Sigmoid colon (tissue), 3 donors: Measurements from ENCODE around the gene TBX4.

Source experiments
- POLR2A ChIP-seq, 2 donors: fragments of 450-650 bp; IDR thresholded peaks; one replicate each; pipeline ENCODE4 v1.6.1; 2016; ENCODE audit warnings: antibody characterized with exemption in 2 of 2, mild to moderate bottlenecking in 2 of 2, moderate library complexity in 2 of 2
- TF ChIP-seq, protein P1 (sequence below), 4 experiments: fragments of 450-650 bp in 3 of 4; fragments of 200-600 bp in 1 of 4; IDR thresholded peaks; one replicate each; pipeline ENCODE4 v1.5.1; 2016 to 2019; ENCODE audit warnings: antibody characterized with exemption in 4 of 4, mild to moderate bottlenecking in 3 of 4, moderate library complexity in 2 of 4

DNA sequence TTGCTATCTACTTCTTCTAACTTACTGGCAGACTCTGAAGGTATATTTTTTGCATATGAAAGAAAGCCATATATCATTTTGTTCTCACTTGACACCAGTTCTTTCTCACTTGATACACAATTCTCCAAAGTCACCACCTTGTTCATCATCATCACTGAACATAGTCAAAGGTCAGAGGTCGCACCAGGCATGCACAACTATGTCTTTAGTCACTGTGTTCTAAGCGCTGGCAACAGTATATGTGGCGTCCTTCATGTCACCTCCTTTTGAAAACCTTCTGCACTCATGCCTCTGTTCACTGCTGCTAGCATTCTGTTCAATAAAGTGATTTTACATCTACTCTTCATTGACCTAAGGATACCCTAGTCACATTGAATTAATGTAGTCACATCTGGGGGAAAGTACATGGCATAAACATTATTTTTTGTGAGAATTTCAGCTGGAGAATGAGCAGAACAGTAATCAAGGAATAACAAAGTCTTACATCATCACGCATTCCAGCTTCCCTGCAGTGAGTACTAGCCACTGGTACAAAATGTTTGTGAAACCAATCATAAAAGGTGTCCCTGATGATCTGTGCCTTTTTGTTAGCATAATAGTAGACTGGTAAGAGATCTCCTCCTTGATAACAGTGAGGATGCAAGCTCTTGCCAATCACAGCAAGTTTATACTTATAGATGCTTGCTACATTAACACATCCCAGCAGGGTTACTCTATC lies 20.5 kb upstream of the TBX4 start:
- TF ChIP-seq, protein P1, sequence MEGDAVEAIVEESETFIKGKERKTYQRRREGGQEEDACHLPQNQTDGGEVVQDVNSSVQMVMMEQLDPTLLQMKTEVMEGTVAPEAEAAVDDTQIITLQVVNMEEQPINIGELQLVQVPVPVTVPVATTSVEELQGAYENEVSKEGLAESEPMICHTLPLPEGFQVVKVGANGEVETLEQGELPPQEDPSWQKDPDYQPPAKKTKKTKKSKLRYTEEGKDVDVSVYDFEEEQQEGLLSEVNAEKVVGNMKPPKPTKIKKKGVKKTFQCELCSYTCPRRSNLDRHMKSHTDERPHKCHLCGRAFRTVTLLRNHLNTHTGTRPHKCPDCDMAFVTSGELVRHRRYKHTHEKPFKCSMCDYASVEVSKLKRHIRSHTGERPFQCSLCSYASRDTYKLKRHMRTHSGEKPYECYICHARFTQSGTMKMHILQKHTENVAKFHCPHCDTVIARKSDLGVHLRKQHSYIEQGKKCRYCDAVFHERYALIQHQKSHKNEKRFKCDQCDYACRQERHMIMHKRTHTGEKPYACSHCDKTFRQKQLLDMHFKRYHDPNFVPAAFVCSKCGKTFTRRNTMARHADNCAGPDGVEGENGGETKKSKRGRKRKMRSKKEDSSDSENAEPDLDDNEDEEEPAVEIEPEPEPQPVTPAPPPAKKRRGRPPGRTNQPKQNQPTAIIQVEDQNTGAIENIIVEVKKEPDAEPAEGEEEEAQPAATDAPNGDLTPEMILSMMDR (IDR thresholded peaks at IDR 0.05), result no peak
- TF ChIP-seq POLR2A (IDR thresholded peaks at IDR 0.05), result no peak
